GM12878 (cell line): ENCODE data around the gene G2E3. TPM values are rescaled to one million over a fixed set of nuclear protein-coding genes. Genes with fewer than 3 reads are reported as not detected.

Source experiments
- ATAC-seq: fragments of 200-7000 bp; cut with Tn5 transposase; 3 replicates; pipeline ENCODE4 v1.9.1; 2020; ENCODE audit warnings: mild to moderate bottlenecking, moderate library complexity
- BruUV-seq: library from RNA; stranded (reverse); fragments of 400-500 nt; replicated peaks from 2 replicates; lab custom pipeline; 2021; lab: Mats Ljungman, UMichigan
- CTCF ChIA-PET: fragments of 300-600 bp; sonication (Branson Sonifier 250); formaldehyde crosslinking; extraction: SDS; loops from one replicate; lab custom pipeline; 2021; ENCODE audit warnings: inconsistent platforms; lab: Yijun Ruan, JAX
- POLR2A ChIA-PET: fragments of 350-600 bp; formaldehyde crosslinking; extraction: SDS; loops from one replicate; lab custom pipeline; 2021; ENCODE audit warnings: inconsistent platforms; lab: Charles Lee
- RAD21 ChIA-PET: fragments of 300-600 bp; sonication (Branson Sonifier 250); formaldehyde crosslinking; loops from one replicate; lab custom pipeline; 2023; ENCODE audit warnings: antibody characterized with exemption; ENCODE audit not compliant: unreplicated experiment; lab: Charles Lee
- SMC1A ChIA-PET: fragments of 300-600 bp; sonication (Branson Sonifier 250); formaldehyde crosslinking; loops from one replicate; lab custom pipeline; 2023; ENCODE audit not compliant: unreplicated experiment, uncharacterized antibody; lab: Charles Lee
- DNase-seq: peaks from one replicate; pipeline ENCODE4 v3.0.0-alpha.2; 2011; ENCODE audit warnings: low read depth, low spot score
- FAIRE-seq: peaks from 3 replicates; lab custom pipeline; 2011; peaks lifted over from hg19 to GRCh38; lab: Jason Lieb, UNC
- H2AFZ ChIP-seq: 2 replicates; pipeline ENCODE4 v1.6.0; 2011; ENCODE audit warnings: low read depth, low read length, control low read depth; ENCODE audit not compliant: control insufficient read depth
- H3K27ac ChIP-seq: 2 replicates; pipeline ENCODE4 v1.5.1; 2011; ENCODE audit warnings: control low read depth; ENCODE audit not compliant: control insufficient read depth, insufficient read depth
- H3K27me3 ChIP-seq, 2 experiments: replicated peaks in 1 of 2; 2 replicates each; pipeline versions ENCODE4 v1.6.0 to v1.6.1; 2011; ENCODE audit warnings: low read length in 1 of 2; ENCODE audit not compliant: control insufficient read depth in 2 of 2, insufficient read depth in 2 of 2
- H3K36me3 ChIP-seq, 2 experiments: 2 replicates each; pipeline ENCODE4 v1.5.1; 2011; ENCODE audit warnings: low read length in 1 of 2; ENCODE audit not compliant: control insufficient read depth in 2 of 2, insufficient read depth in 2 of 2
- H3K4me1 ChIP-seq: 2 replicates; pipeline ENCODE4 v1.6.1; 2011; ENCODE audit warnings: mild to moderate bottlenecking, low read length, moderate library complexity, mixed read lengths; ENCODE audit not compliant: control insufficient read depth, insufficient read depth
- H3K4me2 ChIP-seq: 2 replicates; pipeline ENCODE4 v1.6.0; 2011; ENCODE audit warnings: control low read depth; ENCODE audit not compliant: control insufficient read depth, insufficient read depth
- H3K4me3 ChIP-seq: fragments of 200-600 bp; sonication (generic); 2 replicates; pipeline ENCODE4 v1.5.1; 2016
- H3K79me2 ChIP-seq: 2 replicates; pipeline ENCODE4 v1.6.0; 2011; ENCODE audit warnings: low read length; ENCODE audit not compliant: control insufficient read depth, insufficient read depth
- H3K9ac ChIP-seq: 2 replicates; pipeline ENCODE4 v1.8.0; 2011; ENCODE audit warnings: low read length, control low read depth, mixed read lengths; ENCODE audit not compliant: control insufficient read depth, insufficient read depth
- H3K9me3 ChIP-seq: replicated peaks from 3 replicates; pipeline ENCODE4 v1.5.1; 2011; ENCODE audit warnings: mild to moderate bottlenecking, low read length; ENCODE audit not compliant: control insufficient read depth, insufficient read depth
- H4K20me1 ChIP-seq: 2 replicates; pipeline ENCODE4 v1.6.0; 2011; ENCODE audit not compliant: control insufficient read depth, insufficient read depth
- BHLHE40 ChIP-seq, 2 experiments: fragments of 450-650 bp in 1 of 2; IDR thresholded peaks; 2 replicates each; pipeline ENCODE4 v1.6.1; 2011 to 2017; ENCODE audit warnings: low read depth in 2 of 2, borderline replicate concordance in 1 of 2, improper control_type of control experiment in 1 of 2, low read length in 1 of 2, mild to moderate bottlenecking in 1 of 2
- FOS ChIP-seq: IDR thresholded peaks from 3 replicates; pipeline ENCODE4 v1.6.1; 2011; ENCODE audit warnings: borderline replicate concordance; ENCODE audit not compliant: insufficient read length; ENCODE audit errors: extremely low read depth
- NFYA ChIP-seq: IDR thresholded peaks from 2 replicates; pipeline ENCODE4 v1.6.1; 2011; ENCODE audit warnings: low read depth, mild to moderate bottlenecking, low read length, improper control_type of control experiment, borderline replicate concordance
- TARDBP ChIP-seq: IDR thresholded peaks from 2 replicates; pipeline ENCODE4 v1.6.1; 2016; ENCODE audit warnings: borderline replicate concordance
- in situ Hi-C: fragments of 300-500 bp; cut with MboI; formaldehyde crosslinking; loops from 9 replicates; pipeline ENCODE4 v1.14.3; 2018; ENCODE audit warnings: mixed read lengths
- intact Hi-C: fragments of 100-400 bp; cut with micrococcal nuclease; formaldehyde crosslinking; loops from one replicate; pipeline ENCODE4 v1.14.2; 2022; ENCODE audit not compliant: unreplicated experiment
- polyA plus RNA-seq, 11 experiments: library from polyadenylated mRNA; depleted of rRNA in 4 of 11; unstranded in 6 of 11; stranded (reverse) in 5 of 11; fragments of >200 nt; fragmentation: Nextera tagmentation in 4 of 11; fragmentation: Illumina TruSeq in 1 of 11; extraction: Ambion mirVana in 4 of 11; extraction: Trizol in 1 of 11; gene quantifications; 1 replicate in 1 of 11; 2 replicates in 10 of 11; pipeline versions ENCODE4 v1.2.1 to v1.2.3, GENCODE V29; 2011 to 2016; ENCODE audit warnings: inconsistent platforms in 2 of 11, missing spikeins in 2 of 11, low read depth in 1 of 11
- small RNA-seq: library from RNA; depleted of rRNA; stranded (forward); fragments of <200 nt; gene quantifications from one replicate; pipeline ENCODE3, GENCODE V24; 2014
- total RNA-seq, 4 experiments: library from RNA; depleted of rRNA in 3 of 4; stranded (reverse); fragments of >200 nt in 3 of 4; fragmentation: Illumina TruSeq in 1 of 4; extraction: Trizol in 1 of 4; gene quantifications; 2 replicates each; pipeline versions ENCODE4 v1.2.1 to v1.2.3, GENCODE V29; 2013 to 2021
- TF ChIP-seq, protein P1 (sequence below): fragments of 450-650 bp; formaldehyde crosslinking; IDR thresholded peaks from 2 replicates; pipeline ENCODE4 v1.4.0; 2022; ENCODE audit warnings: mild to moderate bottlenecking, moderate library complexity
- TF ChIP-seq, protein P2 (sequence below): fragments of 450-650 bp; IDR thresholded peaks from 2 replicates; pipeline ENCODE4 v1.6.1; 2018; ENCODE audit warnings: borderline replicate concordance, mild to moderate bottlenecking; ENCODE audit not compliant: partially characterized antibody

The G2E3 gene
- total and polyA plus RNA-seq, 10 of the 15 experiments (the other 5 are each of a cell fraction or from before 2014, with no cell fraction given), result 10.0 to 38.0 (median 21.1) TPM

DNA sequence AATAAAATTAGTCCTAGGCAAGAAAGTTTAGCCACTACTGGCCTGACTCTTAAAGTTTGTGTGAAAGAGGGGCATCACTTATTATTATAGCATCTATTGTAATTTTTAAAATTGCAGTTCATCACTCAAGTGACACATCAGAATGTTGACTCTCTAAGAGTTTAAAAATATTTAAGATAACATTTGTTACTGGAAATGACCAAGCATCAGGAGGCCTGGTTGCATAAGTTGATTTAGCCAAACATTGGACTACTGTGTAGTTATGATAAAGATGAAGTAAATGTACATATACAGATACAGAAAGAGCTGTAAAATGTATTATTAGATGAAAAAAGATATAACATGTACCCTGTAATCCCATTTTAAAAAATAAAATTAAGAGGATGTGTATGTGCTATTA, 110.6 kb downstream of the G2E3 start:
- RAD21 ChIA-PET, result no interaction called here
- no peak overlapping the region for H3K4me2 ChIP-seq
- TF ChIP-seq, protein P1, sequence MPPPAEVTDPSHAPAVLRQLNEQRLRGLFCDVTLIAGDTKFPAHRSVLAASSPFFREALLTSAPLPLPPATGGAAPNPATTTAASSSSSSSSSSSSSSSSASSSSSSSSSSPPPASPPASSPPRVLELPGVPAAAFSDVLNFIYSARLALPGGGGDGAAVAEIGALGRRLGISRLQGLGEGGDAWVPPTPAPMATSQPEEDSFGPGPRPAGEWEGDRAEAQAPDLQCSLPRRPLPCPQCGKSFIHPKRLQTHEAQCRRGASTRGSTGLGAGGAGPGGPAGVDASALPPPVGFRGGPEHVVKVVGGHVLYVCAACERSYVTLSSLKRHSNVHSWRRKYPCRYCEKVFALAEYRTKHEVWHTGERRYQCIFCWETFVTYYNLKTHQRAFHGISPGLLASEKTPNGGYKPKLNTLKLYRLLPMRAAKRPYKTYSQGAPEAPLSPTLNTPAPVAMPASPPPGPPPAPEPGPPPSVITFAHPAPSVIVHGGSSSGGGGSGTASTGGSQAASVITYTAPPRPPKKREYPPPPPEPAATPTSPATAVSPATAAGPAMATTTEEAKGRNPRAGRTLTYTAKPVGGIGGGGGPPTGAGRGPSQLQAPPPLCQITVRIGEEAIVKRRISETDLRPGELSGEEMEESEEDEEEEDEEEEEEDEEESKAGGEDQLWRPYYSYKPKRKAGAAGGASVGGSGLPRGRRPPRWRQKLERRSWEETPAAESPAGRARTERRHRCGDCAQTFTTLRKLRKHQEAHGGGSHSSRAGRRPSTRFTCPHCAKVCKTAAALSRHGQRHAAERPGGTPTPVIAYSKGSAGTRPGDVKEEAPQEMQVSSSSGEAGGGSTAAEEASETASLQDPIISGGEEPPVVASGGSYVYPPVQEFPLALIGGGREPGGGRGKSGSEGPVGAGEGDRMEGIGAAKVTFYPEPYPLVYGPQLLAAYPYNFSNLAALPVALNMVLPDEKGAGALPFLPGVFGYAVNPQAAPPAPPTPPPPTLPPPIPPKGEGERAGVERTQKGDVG (CRISPR knock-in tag), result no peak
- TF ChIP-seq BHLHE40 (IDR thresholded peaks at IDR 0.05; ENCODE audit: borderline replicate concordance in 1 of 2, low read depth in 2 of 2, low read length in 1 of 2), result no peak
- TF ChIP-seq TARDBP, result no peak
- TF ChIP-seq FOS, result no peak
- no peak for TF ChIP-seq NFYA
- TF ChIP-seq, protein P2, sequence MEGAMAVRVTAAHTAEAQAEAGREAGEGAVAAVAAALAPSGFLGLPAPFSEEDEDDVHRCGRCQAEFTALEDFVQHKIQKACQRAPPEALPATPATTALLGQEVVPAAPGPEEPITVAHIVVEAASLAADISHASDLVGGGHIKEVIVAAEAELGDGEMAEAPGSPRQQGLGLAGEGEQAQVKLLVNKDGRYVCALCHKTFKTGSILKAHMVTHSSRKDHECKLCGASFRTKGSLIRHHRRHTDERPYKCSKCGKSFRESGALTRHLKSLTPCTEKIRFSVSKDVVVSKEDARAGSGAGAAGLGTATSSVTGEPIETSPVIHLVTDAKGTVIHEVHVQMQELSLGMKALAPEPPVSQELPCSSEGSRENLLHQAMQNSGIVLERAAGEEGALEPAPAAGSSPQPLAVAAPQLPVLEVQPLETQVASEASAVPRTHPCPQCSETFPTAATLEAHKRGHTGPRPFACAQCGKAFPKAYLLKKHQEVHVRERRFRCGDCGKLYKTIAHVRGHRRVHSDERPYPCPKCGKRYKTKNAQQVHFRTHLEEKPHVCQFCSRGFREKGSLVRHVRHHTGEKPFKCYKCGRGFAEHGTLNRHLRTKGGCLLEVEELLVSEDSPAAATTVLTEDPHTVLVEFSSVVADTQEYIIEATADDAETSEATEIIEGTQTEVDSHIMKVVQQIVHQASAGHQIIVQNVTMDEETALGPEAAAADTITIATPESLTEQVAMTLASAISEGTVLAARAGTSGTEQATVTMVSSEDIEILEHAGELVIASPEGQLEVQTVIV, result no peak
- TF ChIP-seq, all 136 proteins: peak for 0
- intact Hi-C loops, result no loop called here
- Histone ChIP-seq H4K20me1 (no peaks in the 10 kb centered on the region), H3K27ac (no peak overlapping the region), H3K9ac (no peak overlapping the region), H3K36me3 (peaks cover 0 to 4% of the 10 kb centered on the region in 2 experiments; a peak in 1 of 4 replicates), H3K27me3 (no peaks in the 10 kb centered on the region), H2AFZ (no peak overlapping the region), H3K4me1 (no peaks in the 10 kb centered on the region), H3K4me3 (no peak overlapping the region), H3K79me2 (no peaks in the 10 kb centered on the region), H3K9me3 (no peaks in the 10 kb centered on the region)
- in situ Hi-C loops, result no loop called here
- DNase-seq (no peak), ATAC-seq (no peak), FAIRE-seq (no peak)
- POLR2A ChIA-PET, result no interaction called here
- no TSS peak for BruUV-seq
- CTCF ChIA-PET, result no interaction called here
- SMC1A ChIA-PET, result no interaction called here

Small RNA genes within 50 kb of the gene (small RNA-seq; reads per million reads assigned to genes)
- gene RF02271, result not detected

Other genes with a start within 250 kb of the G2E3 start
- gene SCFD1, start 63.2 kb downstream of the G2E3 start, total RNA-seq (2014; rRNA removed), result 65.7 and 84.8 TPM in 2 replicates
- 98.4 and 99.9 TPM in 2 replicates for gene SCFD1, start 63.2 kb downstream of the G2E3 start, total RNA-seq (2014; rRNA removed; fragmentation: Illumina TruSeq; extraction: Trizol)
- gene SCFD1, start 63.2 kb downstream of the G2E3 start, total RNA-seq (2021), result 57.5 and 62.4 TPM in 2 replicates
- 94.1 and 129 TPM in 2 replicates for gene SCFD1, start 63.2 kb downstream of the G2E3 start, polyA plus RNA-seq (2011; rRNA removed)
- gene SCFD1, start 63.2 kb downstream of the G2E3 start, polyA plus RNA-seq (2014; fragmentation: Illumina TruSeq; extraction: Trizol), result 75.7 and 95.7 TPM in 2 replicates
- gene SCFD1, start 63.2 kb downstream of the G2E3 start, polyA plus RNA-seq (2014; fragmentation: Nextera tagmentation; extraction: Ambion mirVana), result 10 to 100 TPM; 72.5 to 89.2 TPM
- gene SCFD1, start 63.2 kb downstream of the G2E3 start, polyA plus RNA-seq (2014; rRNA removed), result 61.5 and 62.8 TPM in 2 replicates
- gene SCFD1, start 63.2 kb downstream of the G2E3 start, polyA plus RNA-seq (2016; fragmentation: Nextera tagmentation; extraction: Ambion mirVana), result 10 to 100 TPM; 96.1 to 97.6 TPM